ENCODE results near the gene RPP25.

GRCh38 chr15:74920456-74920855 is 36.1 kb downstream of the RPP25 start:
- TF ChIP-seq, protein P1, sequence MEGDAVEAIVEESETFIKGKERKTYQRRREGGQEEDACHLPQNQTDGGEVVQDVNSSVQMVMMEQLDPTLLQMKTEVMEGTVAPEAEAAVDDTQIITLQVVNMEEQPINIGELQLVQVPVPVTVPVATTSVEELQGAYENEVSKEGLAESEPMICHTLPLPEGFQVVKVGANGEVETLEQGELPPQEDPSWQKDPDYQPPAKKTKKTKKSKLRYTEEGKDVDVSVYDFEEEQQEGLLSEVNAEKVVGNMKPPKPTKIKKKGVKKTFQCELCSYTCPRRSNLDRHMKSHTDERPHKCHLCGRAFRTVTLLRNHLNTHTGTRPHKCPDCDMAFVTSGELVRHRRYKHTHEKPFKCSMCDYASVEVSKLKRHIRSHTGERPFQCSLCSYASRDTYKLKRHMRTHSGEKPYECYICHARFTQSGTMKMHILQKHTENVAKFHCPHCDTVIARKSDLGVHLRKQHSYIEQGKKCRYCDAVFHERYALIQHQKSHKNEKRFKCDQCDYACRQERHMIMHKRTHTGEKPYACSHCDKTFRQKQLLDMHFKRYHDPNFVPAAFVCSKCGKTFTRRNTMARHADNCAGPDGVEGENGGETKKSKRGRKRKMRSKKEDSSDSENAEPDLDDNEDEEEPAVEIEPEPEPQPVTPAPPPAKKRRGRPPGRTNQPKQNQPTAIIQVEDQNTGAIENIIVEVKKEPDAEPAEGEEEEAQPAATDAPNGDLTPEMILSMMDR (IDR thresholded peaks at IDR 0.05; ENCODE audit: insufficient read depth, low read length) = no peak
- no peak for TF ChIP-seq POLR2AphosphoS5 (IDR thresholded peaks at IDR 0.05; ENCODE audit: low read depth)
- no peak for TF ChIP-seq SPI1 (IDR thresholded peaks at IDR 0.05; ENCODE audit: borderline replicate concordance, low read depth)
